Spleen (tissue), 11 donors: ENCODE results near the gene ATP13A5. TPM values are rescaled to one million over a fixed set of nuclear protein-coding genes. Genes with fewer than 3 reads are reported as not detected.

ENCODE experiments used
- DNase-seq: peaks from one replicate; pipeline ENCODE4 v3.0.0-alpha.2; 2020
- H3K27ac ChIP-seq, 8 donors: fragments of 200-600 bp; sonication (generic) in 7 of 8; 1 replicate in 4 of 8; 2 replicates in 4 of 8; pipeline versions ENCODE4 v1.5.0 to v1.8.0; 2016 to 2021; ENCODE audit warnings: inconsistent platforms in 4 of 8, mild to moderate bottlenecking in 4 of 8, moderate library complexity in 1 of 8
- H3K27me3 ChIP-seq, 7 donors: fragments of 200-600 bp; sonication (generic) in 6 of 7; replicated peaks in 1 of 7; 1 replicate in 4 of 7; 2 replicates in 3 of 7; pipeline versions ENCODE4 v1.5.0 to v1.8.0; 2016 to 2021; ENCODE audit warnings: inconsistent platforms in 3 of 7, mild to moderate bottlenecking in 1 of 7
- H3K36me3 ChIP-seq, 6 donors: fragments of 200-600 bp; sonication (generic) in 5 of 6; 1 replicate in 4 of 6; 2 replicates in 2 of 6; pipeline versions ENCODE4 v1.5.0 to v1.8.0; 2016 to 2021; ENCODE audit warnings: inconsistent platforms in 2 of 6
- H3K4me1 ChIP-seq, 6 donors: fragments of 200-600 bp; sonication (generic) in 5 of 6; 1 replicate in 3 of 6; 2 replicates in 3 of 6; pipeline versions ENCODE4 v1.5.0 to v1.8.0; 2016 to 2021; ENCODE audit warnings: inconsistent platforms in 3 of 6
- H3K4me3 ChIP-seq, 8 donors: fragments of 200-600 bp; sonication (generic) in 7 of 8; 1 replicate in 4 of 8; 2 replicates in 4 of 8; pipeline versions ENCODE4 v1.5.0 to v1.8.0; 2016 to 2021; ENCODE audit warnings: inconsistent platforms in 4 of 8, mild to moderate bottlenecking in 4 of 8, moderate library complexity in 2 of 8
- H3K9me3 ChIP-seq, 8 donors: fragments of 200-600 bp; sonication (generic) in 7 of 8; 1 replicate in 4 of 8; 2 replicates in 4 of 8; pipeline versions ENCODE4 v1.5.0 to v1.8.0; 2016 to 2021; ENCODE audit warnings: inconsistent platforms in 4 of 8
- CTCF ChIP-seq, 11 experiments: fragments of 200-600 bp in 7 of 11; fragments of 450-650 bp in 4 of 11; sonication (generic) in 4 of 11; IDR thresholded peaks in 8 of 11; conservative IDR thresholded peaks in 3 of 11; 1 replicate in 7 of 11; 2 replicates in 4 of 11; pipeline versions ENCODE4 v1.4.0 to v1.8.0; 2016 to 2021; ENCODE audit warnings: antibody characterized with exemption in 11 of 11, inconsistent platforms in 4 of 11, mild to moderate bottlenecking in 1 of 11
- POLR2A ChIP-seq, 3 donors: fragments of 450-650 bp; IDR thresholded peaks; one replicate each; pipeline ENCODE4 v1.5.1; 2017; ENCODE audit warnings: antibody characterized with exemption in 3 of 3, mild to moderate bottlenecking in 1 of 3
- POLR2AphosphoS5 ChIP-seq, 3 donors: sonication (generic); formaldehyde crosslinking; IDR thresholded peaks; one replicate each; pipeline ENCODE4 v1.5.1; 2017; ENCODE audit warnings: antibody characterized with exemption in 3 of 3
- WGBS, 5 donors: extraction: QIAGEN DNeasy Blood & Tissue Kit in 3 of 5; methylation state at CpG; one replicate each; pipeline versions ENCODE4 v1.1.5 to v1.1.7; 2013 to 2018; 5-methylcytosine and 5-hydroxymethylcytosine counted together
- intact Hi-C: fragments of 100-400 bp; cut with DNase I; formaldehyde crosslinking; loops from one replicate; pipeline ENCODE4 v1.15.0; 2023; ENCODE audit warnings: low total_unique reads
- polyA plus RNA-seq, 3 donors: library from polyadenylated mRNA; stranded (reverse); fragments of 200-250 nt; gene quantifications; one replicate each; pipeline ENCODE4 v1.2.1, GENCODE V29; 2013
- total RNA-seq, 7 donors: library from RNA; depleted of rRNA in 3 of 7; stranded (reverse); fragments of >200 nt in 3 of 7; fragmentation: NEBNext Ultra II Directional in 4 of 7; extraction: Animal tissue kit (Norgen Biotek cat#: 25700) in 4 of 7; gene quantifications; one replicate each; pipeline versions ENCODE4 v1.1.0 to v1.2.1, GENCODE V29; 2016 to 2021
- donor health status: healthy with polysubstance abuse.
- donor health status: DM: no; HTN: no; CAD: no; lungs with moderate emphysema.
- donor health status: DM: no; HTN: no; CAD: no.
- donor health status: Bipolar disorder and iron deficiency.
- donor health status: healthy.
- donor health status: DM: no; HTN: no; CAD: no.
- donor health status: DM: yes; HTN: yes; CAD: no.

Gene ATP13A5
- total and polyA plus RNA-seq, 10 donors, result 0.13 TPM; not detected in 9

- no peak for DNase-seq
- Histone ChIP-seq H3K4me1 (no peaks in the 10 kb centered on the region), H3K36me3 (no peaks in the 10 kb centered on the region), H3K4me3 (no peak overlapping the region), H3K27ac (peak overlapping the region in 4 of 8 donors; percentile 18 to 46 (median 38)), H3K27me3 (peaks cover 0 to under 1% (median 0%) of the 10 kb centered on the region in 7 donors), H3K9me3 (no peaks in the 10 kb centered on the region)
- intact Hi-C loops, result no loop called here
- WGBS, 5 donors, result 59 to 77% (median 67%) methylated on average over 3 of the region's 3 CpGs
- TF ChIP-seq CTCF (IDR thresholded peaks at IDR 0.05 in 8 of 11, conservative IDR thresholded peaks at IDR 0.05 in 3 of 11) (no peak), POLR2A (IDR thresholded peaks at IDR 0.05) (no peak), POLR2AphosphoS5 (IDR thresholded peaks at IDR 0.05) (peak in 1 of 3 donors; percentile 19)
Measured at GRCh38 chr3:193391902-193392301, 13.3 kb upstream of the ATP13A5 start.

GRCh38 chr3:193389335-193389734 is 10.8 kb upstream of the ATP13A5 start:
- no peak for DNase-seq
- intact Hi-C loops, result no loop called here

GRCh38 chr3:193388361-193388760 is 9.8 kb upstream of the ATP13A5 start:
- WGBS, 5 donors, result 82 to 92% (median 84%) methylated on average over 6 of the region's 6 CpGs
- intact Hi-C loops, result no loop called here
- TF ChIP-seq CTCF (IDR thresholded peaks at IDR 0.05 in 8 of 11, conservative IDR thresholded peaks at IDR 0.05 in 3 of 11) (no peak), POLR2A (IDR thresholded peaks at IDR 0.05) (no peak), POLR2AphosphoS5 (IDR thresholded peaks at IDR 0.05) (no peak)
- Histone ChIP-seq H3K27ac (no peak overlapping the region), H3K27me3 (peaks cover 0 to 6% (median 0%) of the 10 kb centered on the region in 7 donors), H3K9me3 (no peaks in the 10 kb centered on the region), H3K4me3 (no peak overlapping the region), H3K36me3 (no peaks in the 10 kb centered on the region), H3K4me1 (no peaks in the 10 kb centered on the region)
- DNase-seq, result no peak

More at GRCh38 chr3:193389335-193389734, 10.8 kb upstream of the ATP13A5 start:
- TF ChIP-seq CTCF (IDR thresholded peaks at IDR 0.05 in 8 of 11, conservative IDR thresholded peaks at IDR 0.05 in 3 of 11), result no peak
- TF ChIP-seq POLR2A (IDR thresholded peaks at IDR 0.05), result no peak
- no peak for TF ChIP-seq POLR2AphosphoS5 (IDR thresholded peaks at IDR 0.05)
- Histone ChIP-seq H3K4me3 (no peak overlapping the region), H3K4me1 (no peaks in the 10 kb centered on the region), H3K36me3 (no peaks in the 10 kb centered on the region), H3K9me3 (no peaks in the 10 kb centered on the region), H3K27ac (no peak overlapping the region), H3K27me3 (peaks cover 0 to 6% (median 0%) of the 10 kb centered on the region in 7 donors)
- 64 to 85% (median 81%) methylated on average over 2 of the region's 2 CpGs for WGBS, 5 donors

GRCh38 chr3:193387596-193387995 is 9.0 kb upstream of the ATP13A5 start:
- Histone ChIP-seq H3K27ac (no peak overlapping the region), H3K4me3 (no peak overlapping the region), H3K27me3 (peaks cover 0 to 6% (median 0%) of the 10 kb centered on the region in 7 donors), H3K9me3 (no peaks in the 10 kb centered on the region), H3K4me1 (no peaks in the 10 kb centered on the region), H3K36me3 (no peaks in the 10 kb centered on the region)
- DNase-seq, result no peak
- WGBS, 5 donors, result 35 to 58% (median 39%) methylated on average over 2 of the region's 2 CpGs
- no peak for TF ChIP-seq POLR2AphosphoS5 (IDR thresholded peaks at IDR 0.05)
- intact Hi-C loops, result no loop called here

GRCh38 chr3:193377591-193377990 is 962 bp downstream of the ATP13A5 start:
- TF ChIP-seq POLR2A (IDR thresholded peaks at IDR 0.05), result no peak
- no peak for TF ChIP-seq CTCF (IDR thresholded peaks at IDR 0.05 in 8 of 11, conservative IDR thresholded peaks at IDR 0.05 in 3 of 11)
- no peak for TF ChIP-seq POLR2AphosphoS5 (IDR thresholded peaks at IDR 0.05)
- no peaks in the 10 kb centered on the region for H3K36me3 ChIP-seq
- no peak for DNase-seq
- H3K27me3 ChIP-seq, result no peaks in the 10 kb centered on the region
- intact Hi-C loops, result no loop called here
- 6 to 21% (median 14%) methylated on average over 2 of the region's 2 CpGs for WGBS, 5 donors
- H3K9me3 ChIP-seq, result no peaks in the 10 kb centered on the region
- no peaks in the 10 kb centered on the region for H3K4me1 ChIP-seq
- H3K27ac ChIP-seq, result no peak overlapping the region
- no peak overlapping the region for H3K4me3 ChIP-seq
